Nephron (organoid): ENCODE results near the gene ZNF580.

Experiments
- H3K27ac Mint-ChIP-seq, 3 experiments: 2 replicates each; pipeline ENCODE4 v1.8.0; 2020; ENCODE audit warnings: mixed read lengths in 3 of 3, mild to moderate bottlenecking in 2 of 3, moderate library complexity in 1 of 3
- H3K27me3 Mint-ChIP-seq: 2 replicates; pipeline ENCODE4 v1.8.0; 2021; ENCODE audit warnings: low read depth, mild to moderate bottlenecking, moderate library complexity, mixed read lengths
- H3K36me3 Mint-ChIP-seq: 2 replicates; pipeline ENCODE4 v1.8.0; 2020; ENCODE audit warnings: low read depth, mixed read lengths
- H3K4me1 Mint-ChIP-seq: 2 replicates; pipeline ENCODE4 v1.8.0; 2020; ENCODE audit warnings: mixed read lengths
- H3K4me3 Mint-ChIP-seq, 3 experiments: 2 replicates each; pipeline ENCODE4 v1.8.0; 2020; ENCODE audit warnings: mild to moderate bottlenecking in 3 of 3, mixed read lengths in 3 of 3, moderate library complexity in 2 of 3
- H3K9me3 Mint-ChIP-seq: 2 replicates; pipeline ENCODE4 v1.8.0; 2020; ENCODE audit warnings: mixed read lengths
- TF ChIP-seq, protein P1 (sequence below), 3 experiments: fragments of 200-600 bp; sonication (generic); IDR thresholded peaks; one replicate each; pipeline ENCODE4 v1.5.0; 2021; ENCODE audit warnings: antibody characterized with exemption in 3 of 3; ENCODE audit not compliant: unreplicated experiment in 3 of 3

Gene ZNF580

DNA sequence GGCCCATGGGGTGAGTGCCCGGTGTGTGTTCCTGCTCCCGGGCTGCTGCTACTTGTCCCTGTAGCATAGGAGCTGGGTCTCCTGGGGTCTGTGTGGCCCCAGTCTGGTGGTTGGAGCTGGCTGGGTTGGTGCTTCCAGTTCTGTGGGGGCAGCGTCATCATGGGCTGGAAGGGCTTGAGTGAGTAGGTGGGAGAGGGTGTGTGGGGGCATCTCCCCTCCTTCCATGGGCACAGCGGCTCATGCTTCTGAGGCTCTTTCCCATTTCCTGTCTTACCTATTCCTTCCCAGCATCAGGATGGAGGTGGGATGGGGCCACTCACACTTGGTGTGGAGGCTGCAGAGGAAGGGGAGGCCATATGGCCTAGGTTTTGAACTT, 26.2 kb downstream of the ZNF580 start:
- Mint-ChIP-seq H3K9me3 (no peaks in the 10 kb centered on the region), H3K4me3 (no peak overlapping the region), H3K27me3 (no peaks in the 10 kb centered on the region), H3K4me1 (peaks cover 4% of the 10 kb centered on the region), H3K36me3 (peaks cover 73% of the 10 kb centered on the region), H3K27ac (no peak overlapping the region)
- TF ChIP-seq, protein P1, sequence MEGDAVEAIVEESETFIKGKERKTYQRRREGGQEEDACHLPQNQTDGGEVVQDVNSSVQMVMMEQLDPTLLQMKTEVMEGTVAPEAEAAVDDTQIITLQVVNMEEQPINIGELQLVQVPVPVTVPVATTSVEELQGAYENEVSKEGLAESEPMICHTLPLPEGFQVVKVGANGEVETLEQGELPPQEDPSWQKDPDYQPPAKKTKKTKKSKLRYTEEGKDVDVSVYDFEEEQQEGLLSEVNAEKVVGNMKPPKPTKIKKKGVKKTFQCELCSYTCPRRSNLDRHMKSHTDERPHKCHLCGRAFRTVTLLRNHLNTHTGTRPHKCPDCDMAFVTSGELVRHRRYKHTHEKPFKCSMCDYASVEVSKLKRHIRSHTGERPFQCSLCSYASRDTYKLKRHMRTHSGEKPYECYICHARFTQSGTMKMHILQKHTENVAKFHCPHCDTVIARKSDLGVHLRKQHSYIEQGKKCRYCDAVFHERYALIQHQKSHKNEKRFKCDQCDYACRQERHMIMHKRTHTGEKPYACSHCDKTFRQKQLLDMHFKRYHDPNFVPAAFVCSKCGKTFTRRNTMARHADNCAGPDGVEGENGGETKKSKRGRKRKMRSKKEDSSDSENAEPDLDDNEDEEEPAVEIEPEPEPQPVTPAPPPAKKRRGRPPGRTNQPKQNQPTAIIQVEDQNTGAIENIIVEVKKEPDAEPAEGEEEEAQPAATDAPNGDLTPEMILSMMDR (IDR thresholded peaks at IDR 0.05; ENCODE audit: unreplicated experiment in 3 of 3), result no peak

DNA sequence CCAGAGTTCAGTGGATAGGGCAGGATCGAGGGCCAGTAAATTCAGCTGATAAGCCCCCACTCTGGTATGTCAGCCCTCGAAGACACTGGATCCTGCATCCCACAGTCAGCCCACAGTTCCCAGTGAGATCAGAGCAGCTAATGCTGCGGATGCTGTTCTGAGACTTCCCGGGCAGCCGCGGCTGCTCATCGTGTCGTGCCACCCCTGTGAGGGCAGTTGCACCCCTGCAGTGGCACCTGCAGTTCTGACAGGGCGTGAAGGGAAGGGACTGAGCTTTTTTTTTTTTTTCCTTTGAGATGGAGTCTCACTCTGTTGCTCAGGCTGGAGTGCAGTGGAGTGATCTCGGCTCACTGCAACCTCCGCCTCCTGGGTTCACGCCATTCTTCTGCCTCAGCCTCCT, 26.7 kb downstream of the ZNF580 start:
- Mint-ChIP-seq H3K4me3 (no peak overlapping the region), H3K27me3 (no peaks in the 10 kb centered on the region), H3K4me1 (peaks cover 4% of the 10 kb centered on the region), H3K36me3 (peaks cover 74% of the 10 kb centered on the region), H3K9me3 (no peaks in the 10 kb centered on the region), H3K27ac (no peak overlapping the region)
- TF ChIP-seq, protein P1 (IDR thresholded peaks at IDR 0.05; ENCODE audit: unreplicated experiment in 3 of 3), result no peak

DNA sequence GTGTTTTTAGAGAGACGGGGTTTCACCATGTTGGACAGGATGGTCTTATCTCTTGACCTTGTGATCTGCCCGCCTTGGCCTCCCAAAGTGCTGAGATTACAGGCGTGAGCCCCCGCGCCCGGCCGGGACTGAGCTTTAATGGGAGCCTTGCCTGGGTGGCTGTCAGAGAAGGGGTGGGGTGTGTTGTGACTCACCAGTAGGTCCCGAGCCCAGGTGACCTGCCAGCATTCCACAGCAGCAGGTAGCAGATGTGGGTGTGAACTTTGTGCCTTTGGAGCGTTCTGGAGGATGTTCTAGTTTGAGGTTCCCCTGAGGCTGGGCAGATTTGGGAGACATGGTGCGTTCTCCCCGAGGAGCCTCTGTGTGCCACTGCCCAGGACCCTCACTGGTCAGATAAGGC, 27.2 kb downstream of the ZNF580 start:
- no peak overlapping the region for H3K27ac Mint-ChIP-seq
- H3K4me3 Mint-ChIP-seq, result no peak overlapping the region
- no peaks in the 10 kb centered on the region for H3K27me3 Mint-ChIP-seq
- H3K9me3 Mint-ChIP-seq, result no peaks in the 10 kb centered on the region
- H3K36me3 Mint-ChIP-seq, result peaks cover 69% of the 10 kb centered on the region
- H3K4me1 Mint-ChIP-seq, result peaks cover 4% of the 10 kb centered on the region
- TF ChIP-seq, protein P1 (IDR thresholded peaks at IDR 0.05; ENCODE audit: unreplicated experiment in 3 of 3), result no peak

DNA sequence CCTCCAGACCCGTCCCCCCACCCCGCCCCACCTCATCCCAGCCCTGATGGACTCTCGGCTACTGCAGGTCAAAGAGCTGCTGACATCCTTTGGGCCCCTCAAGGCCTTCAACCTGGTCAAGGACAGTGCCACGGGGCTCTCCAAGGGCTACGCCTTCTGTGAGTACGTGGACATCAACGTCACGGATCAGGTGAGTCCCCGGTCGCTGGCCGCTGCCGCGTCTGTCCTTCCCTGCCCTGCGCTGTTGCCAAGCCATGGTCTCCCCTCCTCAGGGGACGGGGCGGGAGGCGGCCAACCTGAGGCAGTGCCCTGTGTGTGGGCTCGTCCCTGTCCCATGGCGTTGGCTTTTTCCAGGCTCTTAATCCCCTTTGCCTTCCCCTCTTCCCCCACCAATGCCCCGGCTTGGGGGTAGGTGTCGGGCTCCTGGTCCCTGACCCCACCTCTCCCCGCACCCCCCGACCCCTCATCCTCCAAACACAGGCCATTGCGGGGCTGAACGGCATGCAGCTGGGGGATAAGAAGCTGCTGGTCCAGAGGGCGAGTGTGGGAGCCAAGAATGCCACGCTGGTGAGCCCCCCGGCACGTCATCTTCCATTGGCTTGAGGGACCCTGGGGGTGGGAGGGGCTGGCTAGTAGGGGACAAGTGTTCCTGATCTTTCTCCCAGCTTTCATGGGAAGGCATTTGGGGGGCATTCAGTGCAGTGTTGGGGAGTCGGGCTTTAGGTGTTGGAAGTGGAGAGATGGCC, 28.0 kb downstream of the ZNF580 start:
- Mint-ChIP-seq H3K4me1 (peaks cover 10% of the 10 kb centered on the region), H3K27me3 (no peaks in the 10 kb centered on the region), H3K9me3 (no peaks in the 10 kb centered on the region), H3K4me3 (no peak overlapping the region), H3K36me3 (peaks cover 68% of the 10 kb centered on the region), H3K27ac (no peak overlapping the region)
- TF ChIP-seq, protein P1 (IDR thresholded peaks at IDR 0.05; ENCODE audit: unreplicated experiment in 3 of 3), result no peak

DNA sequence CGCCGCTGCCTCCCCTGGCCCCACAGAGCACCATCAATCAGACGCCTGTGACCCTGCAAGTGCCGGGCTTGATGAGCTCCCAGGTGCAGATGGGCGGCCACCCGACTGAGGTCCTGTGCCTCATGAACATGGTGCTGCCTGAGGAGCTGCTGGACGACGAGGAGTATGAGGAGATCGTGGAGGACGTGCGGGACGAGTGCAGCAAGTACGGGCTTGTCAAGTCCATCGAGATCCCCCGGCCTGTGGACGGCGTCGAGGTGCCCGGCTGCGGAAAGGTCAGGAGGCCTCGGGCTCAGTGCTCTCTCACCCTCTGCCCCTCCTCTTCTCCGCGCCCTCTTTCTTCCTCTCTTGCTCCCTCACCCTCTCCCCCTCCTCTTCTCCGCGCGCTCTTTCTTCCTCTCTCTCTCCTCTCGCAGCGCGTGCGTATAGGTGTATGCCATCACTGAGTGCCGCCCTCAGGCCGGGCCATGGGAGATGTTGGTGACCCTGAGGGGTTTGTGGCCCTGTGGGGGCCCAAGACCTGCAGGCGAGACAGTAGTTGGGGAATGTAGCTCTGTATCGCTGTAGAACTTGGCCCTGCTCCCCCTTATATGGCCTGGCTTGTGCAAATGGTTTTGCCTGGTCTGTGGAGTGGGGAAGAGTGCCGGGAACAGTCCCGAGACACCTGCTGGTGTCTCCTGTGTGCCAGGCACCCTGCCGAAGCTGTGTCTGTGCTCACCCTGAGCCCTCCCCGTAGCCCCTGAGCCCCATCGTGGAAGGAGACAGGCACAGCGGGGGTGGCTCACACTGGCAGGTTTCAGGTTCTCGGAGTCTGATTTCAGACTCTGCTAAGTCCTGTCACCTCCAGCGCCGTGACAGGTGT, 28.8 kb downstream of the ZNF580 start:
- Mint-ChIP-seq H3K4me3 (no peak overlapping the region), H3K27me3 (no peaks in the 10 kb centered on the region), H3K27ac (no peak overlapping the region), H3K9me3 (no peaks in the 10 kb centered on the region), H3K4me1 (peaks cover 15% of the 10 kb centered on the region), H3K36me3 (peaks cover 63% of the 10 kb centered on the region)
- TF ChIP-seq, protein P1 (IDR thresholded peaks at IDR 0.05; ENCODE audit: unreplicated experiment in 3 of 3), result no peak
